Stimulated activated CD4-positive, alpha-beta T cell treated with anti-CD3 and anti-CD28 coated beads, Interleukin-15, amount 100 ng/mL, for 1 hour (primary cell): Measurements from ENCODE around the gene PAPSS1.

Experiments used
- DNase-seq, 2 donors: peaks; one replicate each; pipeline ENCODE4 v3.0.0-alpha.2; 2020; ENCODE audit warnings: low read depth in 1 of 2, low spot score in 1 of 2

Gene PAPSS1

DNA sequence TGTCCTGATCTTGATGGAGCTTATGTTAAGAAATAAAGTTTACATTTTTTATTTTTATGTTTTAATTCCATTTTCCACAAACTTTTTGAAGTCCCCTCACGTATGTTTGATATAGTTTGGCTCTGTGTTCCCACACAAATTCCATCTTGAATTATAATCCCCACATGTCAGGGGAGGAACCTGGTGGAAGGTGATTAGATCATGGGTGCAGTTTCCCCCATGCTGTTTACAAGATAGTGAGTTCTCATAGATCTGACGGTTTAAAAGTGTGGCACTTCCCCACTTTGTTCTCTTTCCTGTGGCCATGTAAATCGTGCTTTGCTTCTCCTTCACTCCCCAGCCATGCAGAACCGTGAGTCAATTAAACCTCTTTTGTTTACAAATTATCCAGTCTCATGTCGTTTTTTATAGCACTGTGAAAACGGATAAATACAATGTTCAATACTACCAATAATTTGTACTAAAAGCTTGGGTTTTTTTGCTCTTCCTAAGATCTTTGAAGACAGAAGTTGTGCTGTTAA, 89.8 kb downstream of the PAPSS1 start:
- no peak for DNase-seq

- no peak for DNase-seq
Observed at GRCh38 chr4:107629318-107629717, 90.7 kb downstream of the PAPSS1 start.

DNA sequence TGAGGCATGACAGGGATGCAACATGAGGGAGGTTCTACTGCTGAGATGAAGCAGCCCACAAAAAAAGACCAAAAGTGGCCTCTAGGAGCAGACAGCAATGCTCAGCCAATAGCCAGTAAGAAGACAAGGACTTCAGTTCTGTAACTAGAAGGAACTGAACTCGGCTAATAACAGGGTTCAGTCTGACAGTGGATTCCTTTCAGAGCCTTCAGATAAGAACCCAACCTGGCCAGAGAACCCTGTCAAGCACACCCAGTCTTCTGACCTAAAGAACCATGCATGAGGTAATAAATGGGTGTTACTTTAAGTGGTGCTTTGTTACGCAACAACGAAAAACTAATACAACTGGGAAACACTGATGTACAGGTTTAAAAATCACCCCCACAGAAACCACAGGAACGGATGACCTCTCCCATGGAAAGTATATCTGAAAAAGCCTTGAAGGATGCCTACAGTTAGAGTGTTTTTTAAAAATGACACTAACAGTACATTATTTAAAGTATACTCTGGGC, 94.6 kb downstream of the PAPSS1 start:
- no peak for DNase-seq

DNA sequence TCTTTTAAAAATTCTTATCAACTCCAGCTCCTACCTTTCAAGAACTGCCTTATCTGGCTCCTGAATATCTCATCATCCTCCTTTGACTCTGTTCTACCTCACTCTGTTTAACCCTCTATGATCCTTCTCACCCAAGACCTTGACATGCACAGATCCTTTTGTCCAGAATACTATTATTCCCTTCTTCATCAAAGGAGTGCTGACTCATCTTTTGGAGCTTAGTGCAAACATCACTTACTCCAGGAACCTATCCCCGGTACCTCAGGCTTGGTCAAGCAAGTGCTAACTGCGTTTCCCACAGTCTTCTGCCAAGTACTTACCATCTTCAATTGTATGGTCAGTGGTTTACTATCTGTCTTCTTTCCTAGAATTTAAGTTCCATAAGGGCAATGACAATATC, 96.0 kb downstream of the PAPSS1 start:
- no peak for DNase-seq

- no peak for DNase-seq
Observed at GRCh38 chr4:107622006-107622405, 98.0 kb downstream of the PAPSS1 start.

DNA sequence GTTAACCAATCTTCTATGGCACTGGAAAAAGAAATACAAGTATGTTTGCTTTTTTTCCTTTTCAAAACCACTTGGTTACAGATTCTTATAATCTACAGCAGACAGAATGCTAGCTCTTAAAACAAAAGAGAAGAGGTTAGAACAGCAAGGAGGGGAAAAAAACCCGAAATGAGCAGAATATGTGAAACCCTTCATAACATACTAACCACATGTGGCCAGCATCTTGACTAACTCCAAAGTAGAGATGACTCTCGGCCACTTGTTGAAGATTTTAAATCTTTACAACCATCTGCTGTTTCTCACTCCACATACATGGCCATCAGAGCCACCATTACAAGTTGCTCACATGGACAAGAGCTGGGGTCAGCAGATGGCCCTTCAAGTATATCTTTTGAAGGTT, 100.3 kb downstream of the PAPSS1 start:
- no peak for DNase-seq

DNA sequence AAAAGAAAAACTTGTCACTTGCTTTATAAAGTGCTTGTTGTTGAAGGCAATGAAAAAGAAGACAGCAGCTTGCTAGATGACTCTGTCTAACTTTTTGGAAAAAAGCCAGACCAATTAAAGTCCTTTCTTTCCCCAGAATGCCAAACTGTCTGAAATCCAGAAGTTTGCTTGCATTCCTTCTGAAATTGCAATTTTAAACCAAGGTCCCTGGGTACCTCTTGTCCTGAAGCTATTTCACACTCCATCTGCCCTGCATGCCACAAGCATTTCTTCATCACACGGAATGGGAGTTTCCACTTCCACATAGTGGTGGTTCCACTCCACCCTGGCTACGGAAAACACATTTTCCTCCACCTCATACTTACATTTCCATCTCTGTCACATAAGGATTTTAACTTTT, 101.0 kb downstream of the PAPSS1 start:
- DNase-seq = no peak

- DNase-seq = no peak
Observed at GRCh38 chr4:107618656-107619055, 101.4 kb downstream of the PAPSS1 start.

GRCh38 chr4:107616838-107617389, 103.1 kb downstream of the PAPSS1 start:
- DNase-seq = no peak

GRCh38 chr4:107615809-107616208, 104.2 kb downstream of the PAPSS1 start:
- no peak for DNase-seq

- no peak for DNase-seq
Observed at GRCh38 chr4:107603430-107603829, 116.6 kb downstream of the PAPSS1 start.

DNA sequence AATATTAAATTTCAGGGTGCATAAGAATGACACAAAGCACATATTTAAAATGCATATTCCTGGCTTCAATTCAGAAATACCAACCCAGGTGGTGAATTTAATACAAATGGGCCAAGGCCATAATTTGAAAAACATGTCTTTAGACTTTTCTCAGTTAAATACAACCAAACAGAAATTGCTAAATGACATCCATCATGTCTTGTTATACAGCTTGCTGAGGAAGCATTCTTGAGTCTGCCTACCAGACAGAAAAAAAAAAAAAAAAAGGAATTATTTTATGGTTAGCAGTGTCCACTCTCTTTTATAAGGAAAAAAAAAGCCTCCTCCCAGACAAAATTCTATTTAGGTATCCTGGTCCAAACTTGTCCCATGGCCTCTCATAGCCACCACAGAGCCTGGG, 119.1 kb downstream of the PAPSS1 start:
- no peak for DNase-seq

GRCh38 chr4:107600436-107600835, 119.6 kb downstream of the PAPSS1 start:
- DNase-seq = no peak

- no peak for DNase-seq
Observed at GRCh38 chr4:107599841-107600240, 120.2 kb downstream of the PAPSS1 start.

DNA sequence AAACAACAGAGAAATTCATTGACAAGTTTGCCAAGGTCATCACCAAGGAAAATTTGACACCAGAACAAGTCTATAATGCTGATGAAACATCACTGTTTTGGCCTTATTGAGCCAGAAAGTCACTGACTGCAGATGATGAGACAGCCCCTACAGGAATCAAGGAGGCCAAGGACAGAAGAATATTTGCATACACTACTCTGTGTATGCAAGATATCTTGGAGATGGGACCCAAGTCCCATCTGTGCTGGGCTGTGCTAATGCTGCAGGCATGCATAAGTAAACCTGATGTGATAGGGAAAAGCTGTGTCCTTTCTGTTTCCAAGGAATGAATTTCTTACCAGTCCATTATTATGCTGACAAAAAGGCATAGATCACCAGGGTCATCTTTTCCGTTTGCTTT, 126.8 kb downstream of the PAPSS1 start:
- DNase-seq = no peak

DNA sequence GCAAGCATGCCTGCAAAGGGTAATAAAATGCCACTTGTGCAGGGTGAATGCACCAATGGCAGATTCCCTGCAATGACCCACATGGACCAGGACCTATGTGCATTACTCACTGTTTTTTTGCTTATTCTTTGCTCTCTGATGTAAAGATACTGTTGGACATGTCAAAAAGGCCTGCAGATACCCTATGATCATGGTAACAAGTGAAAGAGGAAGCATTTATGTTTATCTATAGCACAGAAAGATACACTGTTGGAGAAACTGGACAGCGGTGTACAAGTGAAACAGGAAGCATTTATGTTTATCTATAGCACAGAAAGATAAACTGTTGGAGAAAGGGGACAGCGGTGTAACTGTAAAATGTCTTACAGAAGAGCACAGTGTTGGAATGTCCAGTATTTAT, 127.5 kb downstream of the PAPSS1 start:
- DNase-seq = no peak

DNA sequence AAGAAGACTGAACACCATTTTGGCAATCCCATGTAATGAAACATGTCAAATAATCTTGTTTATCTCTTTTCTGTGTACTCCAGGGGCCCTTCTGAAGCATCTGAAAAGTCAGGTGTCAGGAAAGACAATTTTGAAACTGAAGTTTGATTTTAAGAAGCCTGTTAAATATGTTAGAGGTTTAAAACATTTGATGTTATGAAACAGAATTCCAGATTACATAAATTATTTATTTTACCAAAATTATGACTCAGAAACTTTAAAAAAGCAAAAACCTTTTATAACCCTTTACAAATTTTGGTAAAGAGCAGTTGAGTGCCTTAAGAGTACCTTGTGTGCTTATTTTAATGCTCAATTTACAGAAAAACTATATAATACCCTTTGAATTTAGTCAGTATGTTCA, 130.8 kb downstream of the PAPSS1 start:
- DNase-seq = no peak

DNA sequence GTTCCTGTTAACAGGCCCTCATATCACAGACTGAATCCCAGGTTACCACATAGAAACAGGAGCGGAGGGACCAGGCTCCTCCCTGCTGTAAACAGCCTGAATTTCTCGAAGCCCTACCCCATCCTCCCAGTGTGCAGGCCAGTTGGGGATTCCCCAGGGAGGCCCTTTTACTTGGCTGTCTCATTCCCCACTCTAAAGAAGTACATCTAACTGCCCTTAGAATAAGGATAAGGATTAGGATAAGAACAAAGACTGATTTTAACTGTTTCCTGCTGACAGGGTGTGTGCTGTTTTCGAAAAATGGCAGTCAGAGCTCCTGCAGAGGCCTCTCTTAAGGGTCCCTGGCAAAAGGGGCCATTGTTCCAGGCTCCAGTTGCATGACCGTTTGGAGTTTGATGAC, 133.7 kb downstream of the PAPSS1 start:
- no peak for DNase-seq

DNA sequence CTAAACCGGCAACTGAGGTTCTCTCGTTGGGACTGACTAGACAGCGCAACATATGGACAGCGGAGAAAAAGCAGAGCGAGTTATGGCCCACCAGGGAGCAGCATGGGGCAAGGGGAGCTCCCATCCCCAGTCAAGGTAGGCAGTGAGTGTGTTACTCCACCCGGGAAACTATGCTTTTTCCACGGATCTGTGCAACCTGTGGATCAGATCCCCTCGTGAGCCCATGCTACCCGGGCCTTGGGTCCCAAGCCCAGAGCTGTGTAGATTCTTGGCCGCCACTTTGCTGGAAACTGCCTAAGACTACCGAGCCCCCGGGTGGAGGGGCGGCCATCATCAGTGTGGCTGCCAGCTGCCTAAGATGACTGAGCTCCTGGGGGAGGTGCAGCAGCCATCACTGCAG, 140.9 kb downstream of the PAPSS1 start:
- no peak for DNase-seq

DNA sequence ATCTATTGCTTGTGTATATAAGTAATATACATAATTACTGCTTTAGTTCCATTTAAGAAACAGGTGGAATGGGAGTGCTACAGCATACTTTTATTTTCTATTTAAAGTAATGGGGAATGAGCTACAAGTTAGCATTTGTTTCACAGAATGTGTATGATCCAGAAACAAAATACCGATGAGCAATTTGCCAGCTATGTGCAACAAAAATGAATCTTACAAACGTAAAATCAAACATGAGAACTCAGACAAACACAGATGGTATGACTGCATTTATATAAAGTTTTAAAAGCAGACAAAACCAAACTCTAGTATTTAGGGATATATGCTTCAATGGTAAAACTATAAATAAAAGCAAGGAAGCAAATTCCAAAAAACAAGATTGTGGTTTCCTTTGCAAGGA, 141.7 kb downstream of the PAPSS1 start:
- no peak for DNase-seq

DNA sequence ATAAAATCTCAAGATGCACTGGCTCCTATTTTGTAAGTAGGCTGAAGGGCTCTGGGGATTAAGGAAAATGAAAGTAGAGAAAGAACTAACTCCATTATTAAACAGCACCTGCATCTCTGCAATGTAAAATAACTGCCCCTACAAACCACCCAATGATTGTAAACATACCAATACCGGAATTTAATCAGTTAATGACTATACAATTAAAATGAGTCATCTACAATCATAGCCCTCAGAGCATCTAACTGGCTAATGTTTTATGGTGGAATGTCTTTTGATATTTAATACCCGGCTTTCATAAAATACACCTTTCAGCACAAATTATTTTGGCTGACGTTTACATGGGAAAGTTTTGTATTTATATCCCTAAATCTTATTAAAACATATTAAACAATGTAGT, 142.3 kb downstream of the PAPSS1 start:
- no peak for DNase-seq

DNA sequence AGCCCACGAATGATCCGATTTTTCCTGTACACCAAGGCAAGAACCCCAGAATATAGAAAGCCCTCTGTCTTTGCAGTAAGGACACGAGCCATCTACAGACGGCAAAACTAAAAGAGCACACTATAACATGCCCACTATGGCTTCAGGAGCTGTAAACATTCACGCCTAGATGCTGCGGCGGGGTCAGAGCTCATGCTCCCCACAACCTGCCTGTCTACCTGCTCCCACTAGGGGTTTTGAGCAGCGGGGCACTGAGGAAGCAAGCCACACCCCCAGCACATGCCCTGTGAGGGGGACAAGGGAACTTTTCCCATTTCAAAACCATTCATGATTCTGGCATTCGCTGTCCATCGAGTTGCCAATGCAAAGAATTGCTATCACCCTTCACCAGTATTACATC, 144.8 kb downstream of the PAPSS1 start:
- DNase-seq = no peak

DNA sequence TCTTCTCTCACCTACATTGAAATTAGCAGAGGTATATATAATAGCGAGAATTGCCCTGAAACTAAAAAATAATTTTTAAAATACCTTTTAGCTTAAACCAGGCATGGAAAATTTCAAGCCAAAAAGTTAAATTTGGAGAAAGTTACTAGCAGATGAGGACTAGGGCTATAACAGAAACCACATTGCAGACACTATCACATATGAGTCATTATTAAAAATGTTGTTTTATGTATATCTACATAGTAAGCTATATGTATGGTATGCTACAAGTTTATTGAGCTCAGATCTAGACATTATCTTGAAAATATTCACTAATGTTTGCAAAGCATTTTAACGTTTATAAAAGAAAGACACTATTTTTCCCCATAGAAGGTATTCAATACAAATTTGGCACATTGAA, 147.8 kb downstream of the PAPSS1 start:
- DNase-seq = no peak

GRCh38 chr4:107570952-107571351, 149.1 kb downstream of the PAPSS1 start:
- no peak for DNase-seq
